Fibroblast of lung (primary cell): ENCODE data around the gene DOHH. TPM values are rescaled to one million over a fixed set of nuclear protein-coding genes. Genes with fewer than 3 reads are reported as not detected.

Experiments
- DNase-seq, 2 donors: peaks; one replicate each; pipeline versions ENCODE4 v3.0.0 to v3.0.0-alpha.2; 2010; ENCODE audit warnings: low read depth in 2 of 2
- H2AFZ ChIP-seq: 2 replicates; pipeline ENCODE4 v1.5.1; 2012; ENCODE audit warnings: low read length, control low read depth, inconsistent platforms
- H3K27ac ChIP-seq: 2 replicates; pipeline ENCODE4 v1.5.1; 2011; ENCODE audit warnings: low read length, control low read depth; ENCODE audit not compliant: insufficient read depth
- H3K27me3 ChIP-seq: 2 replicates; pipeline ENCODE4 v1.5.1; 2011; ENCODE audit warnings: mild to moderate bottlenecking, low read length; ENCODE audit not compliant: control insufficient read depth, insufficient read depth
- H3K36me3 ChIP-seq: 2 replicates; pipeline ENCODE4 v1.5.1; 2011; ENCODE audit warnings: low read length; ENCODE audit not compliant: control insufficient read depth, insufficient read depth
- H3K4me1 ChIP-seq: 2 replicates; pipeline ENCODE4 v1.5.1; 2011; ENCODE audit warnings: low read length; ENCODE audit not compliant: control insufficient read depth, insufficient read depth; ENCODE audit errors: extremely low read depth
- H3K4me2 ChIP-seq: 2 replicates; pipeline ENCODE4 v1.5.1; 2011; ENCODE audit warnings: low read length, control low read depth; ENCODE audit not compliant: insufficient read depth; ENCODE audit errors: extremely low read depth
- H3K4me3 ChIP-seq, 4 experiments: fragments of 200-600 bp in 1 of 4; sonication (generic) in 1 of 4; replicated peaks in 1 of 4; 2 replicates each; pipeline ENCODE4 v1.5.1; 2011 to 2016; ENCODE audit warnings: low read length in 4 of 4, low read depth in 3 of 4, mild to moderate bottlenecking in 3 of 4, control low read depth in 2 of 4, inconsistent platforms in 1 of 4, mixed read lengths in 1 of 4; ENCODE audit not compliant: insufficient read depth in 1 of 4; ENCODE audit errors: control extremely low read depth in 1 of 4
- H3K79me2 ChIP-seq: 2 replicates; pipeline ENCODE4 v1.5.1; 2012; ENCODE audit warnings: mild to moderate bottlenecking, low read length, inconsistent platforms; ENCODE audit not compliant: control insufficient read depth, insufficient read depth
- H3K9ac ChIP-seq: 2 replicates; pipeline ENCODE4 v1.5.1; 2011; ENCODE audit warnings: mild to moderate bottlenecking, low read length, control low read depth; ENCODE audit not compliant: insufficient read depth
- H3K9me3 ChIP-seq: 2 replicates; pipeline ENCODE4 v1.5.1; 2012; ENCODE audit warnings: low read depth, low read length; ENCODE audit not compliant: control insufficient read depth, insufficient read depth
- H4K20me1 ChIP-seq: 2 replicates; pipeline ENCODE4 v1.5.1; 2011; ENCODE audit warnings: low read length; ENCODE audit not compliant: control insufficient read depth, insufficient read depth; ENCODE audit errors: extremely low read depth
- CTCF ChIP-seq, 2 donors: IDR thresholded peaks in 1 of 2; conservative IDR thresholded peaks in 1 of 2; 1 replicate in 1 of 2; 2 replicates in 1 of 2; pipeline ENCODE4 v1.5.1; 2011 to 2012; ENCODE audit warnings: low read length in 2 of 2, control low read depth in 1 of 2, inconsistent platforms in 1 of 2, low read depth in 1 of 2, mild to moderate bottlenecking in 1 of 2
- EZH2 ChIP-seq: IDR thresholded peaks from 2 replicates; pipeline ENCODE4 v1.5.1; 2012; ENCODE audit warnings: low read length, control low read depth, mild to moderate bottlenecking; ENCODE audit errors: missing control alignments
- polyA plus RNA-seq, 2 donors: library from polyadenylated mRNA; depleted of rRNA in 1 of 2; stranded (reverse) in 1 of 2; unstranded in 1 of 2; fragments of >200 nt; gene quantifications; 2 replicates each; pipeline ENCODE4 v1.2.1, GENCODE V29; 2011 to 2012; ENCODE audit warnings: missing spikeins in 1 of 2
- total RNA-seq: library from RNA; depleted of rRNA; stranded (reverse); fragments of >200 nt; gene quantifications from 2 replicates; pipeline ENCODE4 v1.2.1, GENCODE V29; 2014

DOHH gene
- total and polyA plus RNA-seq, 2 donors (not counting 1 experiment from before 2014, with no cell fraction given), result 4.1 to 10.1 TPM

GRCh38 chr19:3547767-3548282 lies 47.4 kb upstream of the DOHH start:
- Histone ChIP-seq H4K20me1 (no peaks in the 10 kb centered on the region), H3K4me1 (no peaks in the 10 kb centered on the region), H3K36me3 (peaks cover 20% of the 10 kb centered on the region), H3K4me2 (no peak overlapping the region), H3K4me3 (no peak overlapping the region), H3K27ac (no peak overlapping the region), H3K27me3 (no peaks in the 10 kb centered on the region), H3K9ac (no peak overlapping the region), H2AFZ (no peak overlapping the region), H3K9me3 (no peaks in the 10 kb centered on the region), H3K79me2 (no peaks in the 10 kb centered on the region)
- DNase-seq, result no peak
- TF ChIP-seq CTCF (conservative IDR thresholded peaks at IDR 0.05 in 1 of 2, IDR thresholded peaks at IDR 0.05 in 1 of 2; ENCODE audit: low read depth in 1 of 2, low read length in 2 of 2), result no peak
- no peak for TF ChIP-seq EZH2

- Histone ChIP-seq H3K4me1 (no peaks in the 10 kb centered on the region), H3K9me3 (no peaks in the 10 kb centered on the region), H3K9ac (no peak overlapping the region), H3K4me2 (no peak overlapping the region), H3K36me3 (peaks cover 20% of the 10 kb centered on the region), H4K20me1 (no peaks in the 10 kb centered on the region), H3K27me3 (no peaks in the 10 kb centered on the region), H3K79me2 (no peaks in the 10 kb centered on the region), H2AFZ (no peak overlapping the region), H3K27ac (no peak overlapping the region), H3K4me3 (no peak overlapping the region)
- no peak for DNase-seq
- peak; percentile 49 to 63 for TF ChIP-seq CTCF (conservative IDR thresholded peaks at IDR 0.05 in 1 of 2, IDR thresholded peaks at IDR 0.05 in 1 of 2; ENCODE audit: low read depth in 1 of 2, low read length in 2 of 2)
- TF ChIP-seq EZH2, result no peak
Observed at GRCh38 chr19:3547301-3547731, 46.8 kb upstream of the DOHH start.

- no peak overlapping the region for H2AFZ ChIP-seq
Observed at GRCh38 chr19:3546119-3546518, 45.6 kb upstream of the DOHH start.

More at GRCh38 chr19:3546119-3546518, 45.6 kb upstream of the DOHH start:
- H3K9ac ChIP-seq, result no peak overlapping the region
- H3K79me2 ChIP-seq, result no peaks in the 10 kb centered on the region
- no peaks in the 10 kb centered on the region for H3K27me3 ChIP-seq
- H3K36me3 ChIP-seq, result peaks cover 20% of the 10 kb centered on the region
- H3K4me3 ChIP-seq, result no peak overlapping the region
- no peak for TF ChIP-seq EZH2
- no peak for DNase-seq
- no peaks in the 10 kb centered on the region for H3K4me1 ChIP-seq
- no peaks in the 10 kb centered on the region for H3K9me3 ChIP-seq
- no peak overlapping the region for H3K4me2 ChIP-seq
- no peak overlapping the region for H3K27ac ChIP-seq
- no peaks in the 10 kb centered on the region for H4K20me1 ChIP-seq
